SH-SY5Y (cell line): ENCODE measurements around the gene LMNTD1.

Experiments
- GATA2 ChIP-seq: IDR thresholded peaks from 2 replicates; pipeline ENCODE4 v1.6.1; 2011; ENCODE audit warnings: mild to moderate bottlenecking, low read depth, low read length
- GATA3 ChIP-seq: IDR thresholded peaks from 2 replicates; pipeline ENCODE4 v1.6.1; 2011; ENCODE audit warnings: low read depth, mild to moderate bottlenecking, low read length, moderate library complexity

- no peak for TF ChIP-seq GATA2
- no peak for TF ChIP-seq GATA3
Observed at GRCh38 chr12:25496098-25496587, 56.9 kb downstream of the LMNTD1 start.
